K562 treated with DMSO at 1 percent for 4 hours (cell line): ENCODE data around the gene NINJ1. TPM values are rescaled to one million over a fixed set of nuclear protein-coding genes. Genes with fewer than 3 reads are reported as not detected.

Source experiments
- total RNA-seq: library from RNA; unstranded; fragments of 300-600 nt; gene quantifications from 2 replicates; pipeline ENCODE4 v1.2.3, GENCODE V29; 2022; ENCODE audit not compliant: insufficient read depth

Gene NINJ1, protein sequence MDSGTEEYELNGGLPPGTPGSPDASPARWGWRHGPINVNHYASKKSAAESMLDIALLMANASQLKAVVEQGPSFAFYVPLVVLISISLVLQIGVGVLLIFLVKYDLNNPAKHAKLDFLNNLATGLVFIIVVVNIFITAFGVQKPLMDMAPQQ
- 29.0 and 33.6 TPM in 2 replicates for total RNA-seq

DNA sequence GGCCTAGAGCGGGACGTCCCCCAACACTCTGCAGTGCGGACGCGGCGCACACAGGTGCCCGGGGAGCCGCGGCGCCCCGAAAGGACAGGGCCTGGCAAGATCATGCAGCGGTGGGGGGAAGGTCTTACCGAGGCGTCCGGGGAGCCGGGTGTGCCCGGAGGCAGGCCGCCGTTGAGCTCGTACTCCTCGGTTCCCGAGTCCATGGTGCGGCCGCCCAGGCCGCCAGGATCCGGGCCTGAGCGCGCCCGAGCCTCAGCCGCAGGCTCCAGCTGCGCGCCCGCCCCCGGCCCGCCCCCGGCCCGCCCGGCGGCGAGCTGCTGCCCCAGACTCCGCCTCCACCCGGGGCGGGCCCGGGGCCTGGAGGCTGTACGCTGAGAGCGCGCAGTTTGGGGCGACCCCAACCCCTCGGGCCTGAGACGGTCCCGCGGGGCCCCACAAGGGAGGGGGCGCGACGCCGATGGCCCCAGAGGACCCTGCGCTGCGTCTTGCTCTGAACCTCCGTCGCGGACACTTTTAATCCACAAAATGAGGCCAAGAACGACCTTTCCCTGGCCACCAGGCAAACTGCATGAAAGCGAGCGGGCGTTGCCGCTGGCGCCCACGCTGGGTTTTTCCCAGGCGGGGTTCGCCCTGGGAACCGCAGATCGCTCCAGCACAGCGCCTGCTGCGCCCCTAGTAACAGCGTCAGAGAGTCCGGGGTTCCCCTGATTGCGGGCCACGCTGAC is at the start of gene NINJ1:
NINJ1 (minus strand) TSS at position 237 of the 725 bp plus-strand sequence; CDS start at position 203, 34 bp downstream.

GRCh38 chr9:93096131-93096802 is 37.8 kb downstream of the NINJ1 start, which contains the start of gene CARD19:
CARD19 (plus strand) TSS chr9:93096217; CDS start chr9:93096346, 129 bp downstream.

Other genes with a start within 250 kb of the NINJ1 start
- 0.19 and 0.25 TPM in 2 replicates for gene FGD3, start 186.7 kb downstream of the NINJ1 start, total RNA-seq
- 27.8 and 32.1 TPM in 2 replicates for gene SUSD3, start 75.5 kb downstream of the NINJ1 start, total RNA-seq
- gene CARD19, start 38.0 kb downstream of the NINJ1 start, total RNA-seq: 37.8 and 47.9 TPM in 2 replicates
- gene WNK2, start 49.9 kb upstream of the NINJ1 start, total RNA-seq: 0.48 and 0.54 TPM in 2 replicates